GM18867 (cell line): ENCODE results near the gene CD300LD.
"Not testable (repeated sequence)": the region's sequence is repeated elsewhere in the genome, so short reads cannot be mapped to it uniquely, and the experiment has no call there.

Experiments
- ATAC-seq: cut with Tn5 transposase; IDR thresholded peaks from one replicate; pipeline ENCODE4 v1.9.1; 2021; ENCODE audit warnings: mild to moderate bottlenecking, moderate library complexity; ENCODE audit not compliant: unreplicated experiment

CD300LD gene

DNA sequence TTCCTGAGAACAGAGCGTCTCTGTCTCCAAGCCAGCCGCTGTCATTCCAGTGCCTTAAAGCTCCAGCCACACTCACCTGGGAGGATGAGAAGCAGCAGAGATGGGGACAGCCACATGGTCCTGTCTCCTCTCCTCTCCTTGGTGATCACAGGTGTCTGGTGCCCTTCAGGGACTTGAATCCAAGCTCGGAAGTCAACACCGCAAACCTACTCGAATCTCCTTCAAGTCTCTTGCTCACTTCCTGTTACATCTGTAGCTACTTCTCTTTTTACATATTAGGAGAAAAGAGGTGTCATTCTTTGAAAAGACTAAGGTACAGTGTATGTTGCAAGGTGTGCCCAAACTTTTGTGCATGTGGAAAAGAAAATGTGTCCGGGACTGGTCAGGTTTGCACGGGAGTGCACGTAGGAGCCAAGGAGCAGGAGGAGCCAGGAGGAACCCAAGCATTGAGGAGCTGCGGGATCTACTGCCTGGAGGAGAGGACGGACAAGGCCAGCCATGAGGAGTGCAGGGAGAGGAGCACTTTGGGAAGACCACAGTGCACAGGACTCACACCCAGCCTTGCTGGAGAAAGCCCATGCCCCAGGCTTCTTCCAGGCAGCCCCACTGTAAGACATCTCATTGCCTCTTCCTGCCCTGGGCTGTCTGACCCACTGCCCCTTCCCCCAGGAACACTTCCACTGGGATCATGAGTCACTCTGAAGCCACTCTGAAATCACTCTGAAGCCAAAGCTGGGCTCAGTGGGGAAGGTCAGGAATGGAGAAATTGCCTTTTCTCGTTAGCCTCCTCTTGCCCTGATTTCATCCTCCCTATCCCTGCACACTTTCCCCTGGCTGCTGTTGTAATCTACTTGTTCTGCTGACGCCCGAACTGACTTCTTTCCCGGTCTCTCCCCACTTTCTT lies at the start of gene CD300LD:
Gene CD300LD, minus strand, starts transcription at position 197 of the 904 bp plus-strand sequence. Its CDS starts 81 bp downstream, at position 116.
- ATAC-seq = no peak

DNA sequence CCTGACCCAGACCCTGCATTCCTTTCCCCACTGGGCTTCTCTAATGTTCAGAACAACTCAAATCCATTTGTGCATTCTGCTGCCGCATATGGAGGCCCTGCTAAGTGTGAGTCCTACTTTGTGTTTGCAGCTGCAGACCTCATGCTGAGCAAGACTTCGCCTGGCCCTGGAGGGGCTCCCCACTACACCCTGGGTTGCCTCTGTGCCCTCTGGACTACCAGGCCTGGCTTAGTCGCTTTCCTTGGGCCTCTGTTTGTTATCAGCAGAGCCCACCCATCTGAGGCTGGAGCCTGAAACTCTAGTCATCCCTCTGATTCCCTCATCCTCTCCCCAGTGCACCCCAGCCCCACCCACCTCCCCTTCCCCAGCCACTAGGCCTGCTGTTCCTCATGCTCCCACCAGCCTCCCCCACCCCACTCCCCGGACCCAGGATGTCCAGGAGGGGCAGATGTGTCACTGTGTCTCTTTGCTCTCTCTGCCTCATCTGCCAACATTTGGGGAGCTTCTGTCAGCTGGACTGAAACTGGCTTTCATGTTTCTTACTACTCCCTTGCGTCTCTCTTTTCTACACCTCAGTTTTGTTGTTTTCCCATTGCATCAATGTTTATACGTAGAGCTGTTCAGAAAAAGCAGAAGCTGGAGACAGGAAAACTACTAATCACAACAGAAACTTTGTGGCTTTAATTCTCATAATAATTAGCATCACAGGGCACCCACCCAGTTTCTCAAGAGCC lies 49.3 kb upstream of the CD300LD start:
- no peak for ATAC-seq

DNA sequence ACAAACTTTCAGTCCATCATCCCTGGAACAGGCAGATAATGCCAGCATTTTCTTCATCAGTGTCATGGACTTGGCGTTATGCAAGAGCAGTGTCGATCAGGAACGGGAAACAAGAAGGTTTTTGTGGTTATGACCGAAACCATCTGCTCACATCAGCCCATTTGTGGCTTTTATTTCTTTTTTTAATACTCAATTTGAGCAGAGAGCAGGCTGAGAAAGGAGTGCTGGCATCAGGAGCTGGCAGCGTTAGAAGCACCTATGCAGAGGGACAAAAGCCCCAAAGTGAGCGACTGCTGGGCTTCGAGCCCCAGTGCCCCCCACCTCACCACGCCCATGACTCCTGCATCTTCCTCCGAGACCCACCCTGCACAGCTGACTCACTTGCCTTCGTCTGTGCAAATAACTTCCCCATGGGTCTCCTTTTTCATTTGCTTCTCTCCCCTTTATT lies 47.6 kb upstream of the CD300LD start:
- no peak for ATAC-seq

DNA sequence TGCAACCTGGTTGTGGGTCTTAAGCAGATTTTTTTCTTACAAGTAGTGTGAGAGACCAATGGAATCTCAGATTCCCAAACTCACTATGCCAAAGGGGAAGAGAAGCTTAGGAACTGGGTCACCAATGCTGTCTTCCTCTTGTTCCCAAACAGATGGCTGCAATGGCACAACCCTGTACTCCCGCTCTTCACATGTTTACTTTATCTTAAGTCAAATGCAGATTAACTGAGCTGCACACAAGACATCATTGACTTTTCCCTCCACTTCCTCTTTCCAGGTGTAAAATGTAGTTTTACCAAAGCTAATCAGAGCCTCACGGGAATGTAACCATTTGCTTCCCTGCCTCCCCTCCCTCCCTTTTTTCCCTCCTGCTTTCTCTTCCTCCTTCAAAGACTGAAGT lies 45.8 kb upstream of the CD300LD start:
- ATAC-seq = no peak

DNA sequence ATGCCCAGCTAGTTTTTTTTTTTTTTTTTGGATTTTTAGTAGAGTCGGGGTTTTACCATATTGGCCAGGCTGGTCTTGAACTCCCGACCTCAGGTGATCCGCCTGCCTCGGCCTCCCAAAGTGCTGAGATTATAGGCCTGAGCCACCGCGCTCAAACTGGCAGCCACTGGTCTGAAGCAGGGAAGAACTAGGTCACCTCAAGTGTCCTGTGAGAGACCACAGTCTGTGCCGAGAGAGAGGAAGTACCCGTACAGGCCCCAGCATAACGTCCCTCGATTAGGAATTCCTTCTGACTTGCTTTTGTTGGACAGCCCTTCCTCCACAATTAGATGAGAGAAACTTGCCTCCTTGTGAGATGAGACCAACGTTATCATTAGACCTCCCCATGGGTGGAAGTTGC lies 45.2 kb upstream of the CD300LD start:
- no peak for ATAC-seq

DNA sequence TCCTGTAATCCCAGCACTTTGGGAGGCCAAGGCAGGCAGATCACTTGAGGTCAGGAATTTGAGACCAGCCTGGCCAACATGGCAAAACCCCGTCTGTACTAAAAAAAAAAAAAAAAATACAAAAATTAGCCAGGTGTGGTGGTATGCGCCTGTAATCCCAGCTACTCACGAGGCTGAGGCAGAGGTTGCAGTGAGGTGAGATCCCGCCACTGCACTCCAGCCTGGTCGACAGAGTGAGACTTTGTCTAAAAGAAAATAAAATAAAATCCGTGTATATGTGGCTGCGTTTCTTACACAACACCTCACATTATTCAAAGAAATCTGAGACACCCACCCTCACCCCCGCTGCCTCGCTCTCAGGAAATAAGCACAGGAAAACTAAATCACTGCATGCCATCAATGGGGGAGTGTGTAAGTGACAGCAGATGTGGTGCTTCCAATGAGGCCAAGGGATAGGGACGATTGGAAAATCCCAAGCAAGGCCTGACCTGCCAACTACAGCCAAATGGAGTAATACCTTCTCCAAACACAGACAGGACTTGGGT lies 44.5 kb upstream of the CD300LD start:
- not testable (repeated sequence) for ATAC-seq

DNA sequence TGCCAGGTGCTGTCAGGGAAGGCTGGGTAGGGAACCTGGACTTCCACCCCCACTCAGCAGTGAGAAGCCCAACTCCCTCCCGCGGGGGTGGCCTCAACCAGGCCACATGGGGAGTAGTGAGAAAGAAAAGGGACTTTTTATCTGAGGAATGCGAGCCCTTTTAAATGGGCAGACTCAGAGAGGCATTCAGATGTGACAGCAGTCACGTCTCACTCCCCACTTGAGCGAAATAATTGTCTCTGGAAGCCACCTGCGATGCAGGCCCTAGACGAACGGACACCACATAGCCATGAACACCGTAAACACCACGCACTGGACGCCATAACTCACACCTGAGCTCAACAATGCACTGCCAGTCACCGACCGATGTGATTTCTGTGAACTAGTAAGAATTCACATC lies 43.3 kb upstream of the CD300LD start:
- ATAC-seq = no peak

DNA sequence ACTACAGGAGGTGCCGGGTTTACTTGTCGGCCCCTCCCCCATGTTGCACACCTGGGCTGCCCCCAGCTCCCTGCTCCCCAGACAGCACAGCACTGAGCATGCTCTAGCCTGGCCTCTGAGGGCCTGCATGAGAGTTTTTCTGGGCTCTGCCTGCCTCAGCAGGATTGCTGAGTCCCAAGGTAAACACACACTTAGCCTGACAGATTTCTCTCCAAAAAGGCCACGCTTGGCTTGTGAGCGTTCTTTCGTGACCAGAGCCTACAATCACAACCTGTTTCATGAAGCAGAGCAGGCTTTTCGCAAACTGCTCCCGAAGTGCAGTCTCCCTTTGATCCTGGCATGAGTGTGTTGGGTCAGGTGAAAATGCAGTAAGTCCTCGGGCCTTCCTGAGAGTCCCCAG lies 41.2 kb upstream of the CD300LD start:
- no peak for ATAC-seq

DNA sequence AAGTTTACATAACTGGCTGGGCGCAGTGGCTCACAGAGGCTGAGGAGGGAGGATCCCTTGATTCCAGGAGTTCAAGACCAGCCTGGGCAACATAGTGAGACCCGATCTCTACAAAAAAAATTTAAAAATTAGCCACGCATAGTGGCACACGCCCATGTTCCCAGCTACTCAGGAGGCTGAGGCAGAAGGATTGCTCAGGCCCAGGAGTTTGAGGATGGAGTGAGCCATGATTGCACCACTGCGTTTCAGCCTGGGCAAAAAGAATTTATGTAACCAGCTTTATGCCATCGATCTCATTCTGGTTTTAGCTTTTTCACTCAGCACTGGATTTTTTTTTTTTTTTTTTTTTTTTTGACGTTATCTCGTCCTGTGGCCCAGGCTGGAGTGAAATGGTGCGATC lies 40.5 kb upstream of the CD300LD start:
- ATAC-seq = no peak

DNA sequence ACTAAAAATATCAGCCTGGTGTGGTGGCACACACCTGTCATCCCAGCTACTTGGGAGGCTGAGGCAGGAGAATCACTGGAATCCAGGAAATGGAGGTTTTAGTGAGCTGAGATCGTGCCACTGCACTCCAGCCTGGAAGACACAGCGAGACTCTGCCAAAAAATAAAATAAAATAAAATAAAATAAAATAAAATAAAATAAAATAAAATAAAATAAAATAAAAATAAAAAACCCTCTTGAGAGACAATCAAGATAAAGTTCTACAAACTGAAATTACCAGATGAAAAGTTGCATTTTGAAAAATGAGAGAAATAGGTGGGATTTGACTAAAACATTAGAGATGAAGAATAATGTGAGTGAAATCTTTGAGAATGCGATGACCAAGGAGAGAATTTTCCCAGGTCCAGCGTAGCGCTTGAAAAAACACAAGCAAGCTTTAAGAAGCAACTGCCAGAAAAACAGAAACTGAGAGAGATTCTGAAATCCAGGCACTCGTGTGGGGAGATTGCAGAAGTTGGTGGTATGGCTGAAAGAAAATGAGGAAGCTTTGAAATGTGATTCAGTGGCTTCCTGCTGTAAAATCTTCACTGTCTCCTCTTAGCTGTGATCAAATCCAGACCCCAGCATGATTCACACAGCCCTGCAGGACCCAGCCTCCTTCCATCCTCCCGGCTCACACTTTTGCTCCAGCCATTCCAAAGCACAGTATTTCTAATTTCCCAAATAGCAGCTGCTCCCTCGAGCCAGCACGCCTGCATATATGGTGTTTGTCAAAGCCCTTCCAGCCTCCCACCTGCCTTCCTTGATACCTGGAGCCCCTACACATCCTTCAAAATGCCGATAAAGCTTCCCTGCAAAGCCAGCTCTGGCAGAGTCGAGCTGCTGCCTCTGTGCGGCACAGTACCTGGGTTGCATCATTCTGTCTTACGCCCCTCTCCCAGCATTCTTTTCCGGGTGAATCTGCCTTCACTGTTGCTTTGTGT lies 39.7 kb upstream of the CD300LD start:
- no peak for ATAC-seq

DNA sequence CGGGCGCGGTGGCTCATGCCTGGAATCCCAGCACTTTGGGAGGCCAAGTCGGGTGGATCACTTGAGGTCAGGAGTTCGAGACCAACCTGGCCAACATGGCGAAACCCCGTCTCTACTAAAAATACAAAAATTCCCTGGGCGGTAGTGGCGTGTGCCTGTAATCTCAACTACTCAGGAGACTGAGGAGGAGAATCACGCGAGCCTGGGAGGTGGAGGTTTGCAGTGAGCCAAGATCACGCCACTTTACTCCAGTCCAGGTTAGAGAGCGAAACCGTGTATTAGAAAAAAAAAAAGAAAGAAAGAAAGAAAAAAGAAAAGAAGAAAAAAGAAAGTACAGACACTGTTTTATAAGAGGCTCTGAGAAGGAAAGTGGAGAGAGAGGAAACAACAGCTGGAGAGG lies 38.2 kb upstream of the CD300LD start:
- ATAC-seq = not testable (repeated sequence)

DNA sequence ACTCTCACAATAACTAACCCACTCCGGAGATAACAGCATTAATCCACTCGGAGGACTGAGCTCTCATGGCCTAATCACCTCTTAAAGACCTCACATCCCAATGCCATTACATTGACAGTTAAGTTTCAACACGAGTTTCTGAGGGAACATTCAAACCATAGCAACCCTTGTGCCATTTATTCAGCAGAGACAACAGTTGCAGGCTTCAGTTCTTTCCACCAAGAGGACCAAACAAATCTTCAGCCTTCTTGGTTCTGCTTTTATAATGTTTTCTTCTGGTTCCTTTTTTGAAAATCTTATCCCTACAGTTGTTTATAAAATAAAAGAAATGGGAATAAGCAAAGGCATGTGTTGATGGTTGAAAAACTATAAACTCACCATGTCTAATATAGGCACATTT lies 33.6 kb upstream of the CD300LD start:
- ATAC-seq = no peak

DNA sequence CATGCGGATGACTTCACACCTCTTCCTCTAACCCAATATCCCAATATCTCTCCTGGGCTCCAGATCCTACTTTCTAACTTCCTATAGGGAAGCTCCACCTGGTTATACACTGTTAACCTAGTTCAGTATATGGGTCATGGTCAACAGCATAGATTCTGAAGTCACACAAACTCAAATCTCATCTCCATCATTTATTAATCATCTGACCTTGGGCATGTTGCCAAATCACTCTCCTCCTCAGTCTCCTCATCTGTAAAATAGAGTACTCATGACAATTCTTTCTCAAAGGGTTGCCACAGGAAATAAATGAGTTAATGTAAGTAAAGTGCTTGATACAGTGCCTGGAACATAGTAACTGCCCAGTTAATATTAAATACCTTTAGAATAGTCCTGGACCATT lies 32.0 kb upstream of the CD300LD start:
- ATAC-seq = no peak

DNA sequence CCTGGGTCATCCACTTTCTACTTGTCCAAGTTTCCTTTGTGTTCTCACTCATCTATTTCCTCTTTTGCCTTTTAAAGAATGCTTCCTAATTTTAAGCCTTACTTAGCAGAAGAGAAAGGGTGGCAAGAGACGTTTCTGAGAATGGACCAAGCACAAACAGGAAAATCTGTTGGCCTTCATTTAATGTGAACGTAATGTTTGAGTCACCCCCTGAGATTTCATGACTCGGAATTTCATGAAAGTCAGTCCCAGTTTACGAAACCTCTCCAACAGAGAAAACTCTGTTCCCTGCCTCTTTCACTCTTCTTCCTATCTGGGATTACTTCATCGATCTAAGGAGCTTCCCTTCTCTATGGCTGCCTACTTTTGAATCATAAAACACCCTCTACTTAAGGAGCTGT lies 31.6 kb upstream of the CD300LD start, which contains the start of gene CD300E:
Gene CD300E, minus strand, starts transcription at position 46 of the 401 bp plus-strand sequence. CDS start 117 bp downstream, outside the sequence.
- no peak for ATAC-seq

DNA sequence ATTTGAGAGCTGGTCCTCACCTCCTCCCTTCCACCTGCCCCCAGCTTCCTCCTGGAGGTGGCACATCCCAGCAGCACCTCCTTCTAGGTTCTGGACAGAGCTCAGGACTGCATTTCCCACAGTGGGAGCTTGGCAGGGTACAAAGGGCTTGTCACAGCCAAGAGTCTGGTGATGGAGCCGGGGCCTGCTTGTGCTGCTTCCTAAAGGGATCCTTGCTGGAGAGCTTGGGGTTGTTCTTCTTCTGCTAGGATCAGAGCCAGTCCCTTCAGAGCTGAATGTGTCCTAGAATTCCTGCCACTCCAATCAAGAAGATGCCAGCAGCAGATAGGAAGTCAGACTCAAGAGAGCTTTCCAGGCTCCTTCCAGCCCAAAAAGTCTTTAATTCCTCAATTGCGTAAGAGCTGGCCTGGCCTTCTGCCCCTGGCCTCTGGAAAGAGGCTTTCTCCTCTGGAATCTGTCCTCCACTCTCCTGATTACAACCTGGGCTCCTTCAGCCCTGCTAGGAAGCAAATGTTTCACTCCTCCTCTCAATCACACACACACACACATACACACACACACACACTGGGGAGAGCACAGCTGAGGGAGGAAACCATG lies 27.1 kb upstream of the CD300LD start:
- no peak for ATAC-seq

DNA sequence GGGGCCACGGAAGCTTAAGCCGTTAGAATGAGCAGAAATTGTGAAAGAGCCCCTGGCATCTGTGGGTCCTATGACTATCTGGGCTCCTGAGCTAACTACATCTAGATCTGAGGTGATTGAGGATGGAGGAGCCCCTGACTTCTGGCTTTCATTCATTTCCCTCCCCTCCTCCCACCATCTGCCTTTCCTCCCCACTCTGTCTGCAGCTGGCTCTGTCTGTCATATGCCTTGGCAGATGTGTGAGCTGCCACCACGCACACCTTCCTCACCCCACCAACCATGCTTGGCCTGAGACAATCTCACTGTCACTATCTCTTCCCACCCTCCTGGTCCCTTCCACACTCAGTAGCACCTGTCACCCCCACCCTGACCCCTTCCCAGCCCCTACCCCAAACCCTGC lies 26.4 kb upstream of the CD300LD start:
- no peak for ATAC-seq

DNA sequence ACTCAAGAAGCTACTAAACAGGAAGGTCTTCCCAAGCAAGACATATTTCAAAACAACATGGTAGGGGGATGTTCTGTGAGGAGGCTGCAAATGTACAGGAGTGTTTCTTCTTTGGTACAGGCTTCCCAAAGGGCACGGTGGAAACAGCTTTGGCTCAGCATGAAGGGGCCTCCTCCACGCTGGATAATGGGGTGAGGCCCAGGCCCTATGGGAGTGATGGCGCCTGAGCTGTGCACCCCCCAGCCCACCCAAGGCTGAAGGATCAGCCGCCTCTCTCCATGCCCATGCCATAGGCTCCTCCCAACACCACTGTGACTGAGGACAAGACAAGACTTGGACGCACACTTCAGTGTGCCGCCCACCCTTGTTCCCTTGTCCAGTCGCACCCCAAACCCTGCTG lies 24.6 kb upstream of the CD300LD start:
- no peak for ATAC-seq

DNA sequence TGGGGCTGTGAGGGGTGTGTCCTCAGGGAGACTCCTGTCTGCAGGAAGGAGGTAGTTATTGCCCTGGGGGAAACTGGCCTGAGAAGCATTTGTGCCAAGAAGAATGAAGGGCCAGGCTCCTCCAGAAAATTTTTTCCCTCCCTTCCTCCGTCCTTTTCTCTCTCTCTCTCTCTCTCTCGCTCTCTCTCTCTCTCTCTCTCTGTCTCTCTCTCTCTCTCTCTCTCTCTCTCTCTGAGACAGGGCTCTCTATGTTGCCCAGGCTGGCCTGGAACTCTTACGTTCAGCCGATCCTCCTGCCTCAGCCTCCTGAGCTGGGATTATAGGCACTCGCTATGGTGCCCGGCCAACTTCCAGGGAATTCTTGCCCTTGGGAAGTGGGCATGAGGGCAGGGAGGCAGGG lies 20.0 kb upstream of the CD300LD start:
- no peak for ATAC-seq

DNA sequence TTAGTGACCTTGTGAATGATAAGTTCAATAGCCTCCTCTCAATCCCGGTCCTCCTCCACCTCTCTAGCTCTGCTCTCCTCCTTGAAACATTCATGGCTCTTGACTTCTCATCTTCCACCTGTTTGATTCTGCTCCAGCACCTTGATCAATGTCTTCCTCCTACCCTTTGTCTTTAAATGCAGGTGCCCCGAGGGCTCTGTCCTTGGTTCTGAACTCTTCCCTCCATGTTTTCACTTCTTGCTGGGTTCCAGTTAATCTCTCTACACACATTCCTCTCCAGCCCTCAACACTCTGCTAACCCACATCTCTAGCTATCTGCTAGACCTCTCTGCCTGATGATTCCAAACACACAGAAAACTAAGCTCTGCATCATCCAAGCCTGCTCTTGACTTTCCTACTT lies 18.0 kb upstream of the CD300LD start:
- no peak for ATAC-seq

DNA sequence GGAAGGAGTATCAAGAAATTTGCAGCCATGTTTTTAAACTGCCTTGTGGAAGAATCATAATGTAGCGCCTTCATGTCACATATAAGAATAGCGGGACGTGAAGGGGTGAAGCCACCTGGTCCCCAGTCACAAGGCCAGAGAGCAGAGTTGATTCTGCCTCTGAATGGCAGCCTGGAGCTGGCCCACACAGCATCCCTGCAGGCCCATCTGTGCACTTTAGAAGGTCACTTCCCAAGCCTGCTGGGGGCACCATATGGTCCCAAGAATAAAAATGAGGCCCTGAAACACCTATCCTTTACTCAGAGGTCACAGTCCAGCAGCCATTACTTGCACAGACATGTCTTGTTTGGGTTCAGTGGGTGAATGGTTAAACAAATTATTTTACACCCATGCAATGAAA lies 16.4 kb upstream of the CD300LD start:
- no peak for ATAC-seq
